GM12875 (cell line): Measurements from ENCODE around the gene NR1I2.

Source experiments
- H3K4me3 ChIP-seq: one replicate; pipeline ENCODE4 v1.5.1; 2011; ENCODE audit warnings: low read depth, low read length, control low read depth
- TF ChIP-seq, protein P1 (sequence below): IDR thresholded peaks from 2 replicates; pipeline ENCODE4 v1.5.1; 2011; ENCODE audit warnings: low read depth, mild to moderate bottlenecking, control low read depth, inconsistent platforms, low read length, moderate library complexity, borderline replicate concordance; ENCODE audit not compliant: insufficient read depth

The NR1I2 gene

DNA sequence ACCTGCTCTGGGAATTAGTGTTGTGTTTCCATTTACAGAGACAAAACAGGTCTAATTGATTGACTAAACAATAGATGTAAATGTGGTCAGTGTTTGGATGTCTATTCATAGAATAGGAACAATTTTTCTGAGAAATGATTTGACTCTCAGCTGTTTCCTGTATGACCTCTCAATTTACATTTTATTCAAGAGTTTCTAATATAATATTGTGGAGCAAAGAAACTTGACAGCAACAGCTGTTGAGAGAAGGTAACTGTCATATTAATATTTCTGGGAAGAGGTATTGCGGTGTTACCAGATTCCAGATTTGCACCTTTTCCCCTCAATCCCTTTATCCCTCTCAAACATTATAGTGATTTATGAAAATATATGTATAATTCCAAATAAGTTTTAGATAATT, 3.7 kb upstream of the NR1I2 start:
- TF ChIP-seq, protein P1, sequence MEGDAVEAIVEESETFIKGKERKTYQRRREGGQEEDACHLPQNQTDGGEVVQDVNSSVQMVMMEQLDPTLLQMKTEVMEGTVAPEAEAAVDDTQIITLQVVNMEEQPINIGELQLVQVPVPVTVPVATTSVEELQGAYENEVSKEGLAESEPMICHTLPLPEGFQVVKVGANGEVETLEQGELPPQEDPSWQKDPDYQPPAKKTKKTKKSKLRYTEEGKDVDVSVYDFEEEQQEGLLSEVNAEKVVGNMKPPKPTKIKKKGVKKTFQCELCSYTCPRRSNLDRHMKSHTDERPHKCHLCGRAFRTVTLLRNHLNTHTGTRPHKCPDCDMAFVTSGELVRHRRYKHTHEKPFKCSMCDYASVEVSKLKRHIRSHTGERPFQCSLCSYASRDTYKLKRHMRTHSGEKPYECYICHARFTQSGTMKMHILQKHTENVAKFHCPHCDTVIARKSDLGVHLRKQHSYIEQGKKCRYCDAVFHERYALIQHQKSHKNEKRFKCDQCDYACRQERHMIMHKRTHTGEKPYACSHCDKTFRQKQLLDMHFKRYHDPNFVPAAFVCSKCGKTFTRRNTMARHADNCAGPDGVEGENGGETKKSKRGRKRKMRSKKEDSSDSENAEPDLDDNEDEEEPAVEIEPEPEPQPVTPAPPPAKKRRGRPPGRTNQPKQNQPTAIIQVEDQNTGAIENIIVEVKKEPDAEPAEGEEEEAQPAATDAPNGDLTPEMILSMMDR: no peak
- H3K4me3 ChIP-seq: no peak overlapping the region

DNA sequence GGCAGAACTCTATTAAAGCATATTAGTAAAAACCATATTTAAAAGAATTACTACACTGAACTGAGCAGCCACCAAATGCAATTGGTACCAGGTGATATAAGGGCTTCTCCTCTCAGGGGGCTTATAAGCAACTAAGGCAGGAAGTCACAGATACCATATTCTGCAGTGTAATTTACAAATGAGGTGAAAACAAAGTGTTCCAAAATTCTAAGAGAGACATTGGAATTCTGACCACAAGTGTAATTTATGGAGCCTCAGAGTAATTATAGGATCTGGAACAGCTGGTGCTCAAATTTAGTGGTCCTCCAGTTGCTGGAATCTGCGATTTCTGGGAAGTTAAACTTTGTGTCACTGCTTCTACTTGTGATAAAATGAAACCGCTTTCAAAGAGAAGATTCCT, 3.1 kb upstream of the NR1I2 start:
- TF ChIP-seq, protein P1: no peak
- H3K4me3 ChIP-seq: no peak overlapping the region

DNA sequence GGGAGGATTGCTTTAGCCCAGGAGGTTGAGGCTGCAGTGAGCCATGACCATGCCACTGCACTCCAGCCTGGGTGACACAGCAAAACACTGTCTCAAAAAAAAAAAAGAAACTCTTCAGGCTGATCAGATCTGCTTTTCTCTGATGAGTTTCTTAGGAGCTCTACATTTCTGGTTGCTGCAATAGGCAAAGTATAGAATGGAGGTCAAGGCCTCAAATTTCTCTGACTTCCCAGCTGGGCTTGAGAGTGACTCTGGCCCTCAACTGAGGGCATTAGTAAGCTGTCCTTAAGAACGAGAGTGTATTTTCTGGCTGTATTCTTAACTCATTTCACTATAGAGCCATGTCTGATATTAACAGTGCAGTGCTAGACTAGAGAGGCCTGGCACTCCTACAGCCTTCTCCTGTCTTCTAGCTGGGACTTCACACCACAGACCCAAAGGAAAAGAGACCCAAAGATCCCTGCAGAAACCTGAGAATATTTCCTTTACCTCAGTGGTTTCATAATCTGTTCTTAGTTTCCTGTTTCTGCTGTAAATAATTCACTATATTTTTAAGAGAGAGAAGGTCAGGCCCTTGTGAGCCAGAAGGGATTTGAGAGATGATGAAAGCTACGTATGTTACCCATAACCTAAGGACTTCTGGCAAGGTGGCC, 2.0 kb upstream of the NR1I2 start:
- H3K4me3 ChIP-seq: no peak overlapping the region
- TF ChIP-seq, protein P1: no peak

DNA sequence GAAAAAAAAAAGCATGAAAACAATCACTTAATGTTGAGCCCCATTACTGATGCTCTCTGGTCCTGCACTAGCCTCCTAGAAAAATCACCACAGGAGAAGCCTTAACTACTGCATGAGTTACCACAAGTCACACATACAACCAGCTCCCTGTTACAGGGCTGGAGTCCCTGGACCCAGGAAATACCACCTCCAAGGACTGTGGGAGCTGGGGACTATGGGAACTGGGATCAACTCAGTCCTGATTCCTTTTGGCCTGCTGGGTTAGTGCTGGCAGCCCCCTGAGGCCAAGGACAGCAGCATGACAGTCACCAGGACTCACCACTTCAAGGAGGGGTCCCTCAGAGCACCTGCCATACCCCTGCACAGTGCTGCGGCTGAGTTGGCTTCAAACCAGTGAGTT, 559 bp downstream of the NR1I2 start:
- TF ChIP-seq, protein P1: no peak
- no peak overlapping the region for H3K4me3 ChIP-seq

DNA sequence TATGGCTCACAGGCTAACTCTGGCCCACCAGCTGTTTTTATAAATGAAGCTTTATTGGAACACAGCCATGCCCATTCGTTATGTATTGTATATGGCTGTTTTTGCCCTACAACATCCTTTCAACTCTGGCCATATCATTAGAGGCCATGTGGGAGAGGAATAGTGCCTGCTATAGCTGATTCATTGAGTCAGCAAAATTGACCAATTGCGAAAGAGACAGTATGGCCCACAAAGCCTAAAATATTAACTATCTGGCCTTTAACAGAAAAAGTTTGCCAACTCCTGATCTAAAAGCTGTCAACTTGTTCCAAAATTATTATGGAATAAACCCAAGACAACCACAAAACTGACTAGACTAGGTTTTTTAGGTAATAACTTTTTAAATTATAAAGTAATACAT, 1.4 kb downstream of the NR1I2 start:
- H3K4me3 ChIP-seq: no peak overlapping the region
- TF ChIP-seq, protein P1: no peak

DNA sequence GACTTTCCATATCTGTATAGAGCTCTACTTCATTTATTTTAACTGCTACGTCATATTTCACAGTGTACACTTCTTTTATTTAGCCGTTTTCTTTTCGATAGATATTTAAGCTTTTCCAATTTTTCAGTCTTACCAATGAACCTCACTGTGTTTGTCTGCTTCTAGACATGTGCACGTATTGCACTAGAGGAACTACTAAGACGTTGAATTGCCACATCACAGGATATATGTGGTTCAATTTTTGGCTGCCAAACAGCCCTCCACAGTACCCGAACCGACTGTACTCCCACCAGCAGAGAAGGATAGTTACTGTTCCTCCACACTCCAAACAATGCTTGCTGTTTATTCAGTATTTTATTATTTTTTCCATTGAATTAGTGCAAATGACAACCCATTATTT, 2.0 kb downstream of the NR1I2 start:
- TF ChIP-seq, protein P1: no peak
- H3K4me3 ChIP-seq: no peak overlapping the region

DNA sequence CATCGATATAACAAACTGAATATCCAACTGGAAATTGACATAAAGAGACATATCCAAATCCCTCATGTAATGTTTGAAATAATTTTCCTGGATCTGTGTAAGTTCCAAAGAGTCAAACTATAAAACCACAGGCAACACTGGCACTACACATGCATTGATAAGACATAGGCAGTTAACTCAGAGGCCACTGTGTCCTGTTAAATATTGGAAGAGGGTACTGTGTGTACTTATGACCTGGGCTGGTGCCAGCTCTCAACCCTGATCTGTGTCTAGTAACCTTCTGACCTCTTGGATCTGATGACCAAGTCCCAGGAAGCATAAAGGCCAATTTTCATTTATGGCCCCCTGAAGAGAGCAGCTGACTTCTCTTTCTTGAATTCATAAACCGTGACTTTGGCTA, 4.5 kb downstream of the NR1I2 start:
- H3K4me3 ChIP-seq: no peak overlapping the region
- TF ChIP-seq, protein P1: no peak
